MCF 10A (cell line): ENCODE results near the gene LPP. TPM values are rescaled to one million over a fixed set of nuclear protein-coding genes. Genes with fewer than 3 reads are reported as not detected.

Experiments
- BruUV-seq: library from RNA; stranded (reverse); fragments of 400-500 nt; replicated peaks from 2 replicates; lab custom pipeline; 2021; lab: Mats Ljungman, UMichigan
- CTCF ChIA-PET: fragments of 300-600 bp; sonication (Branson Sonifier 250); formaldehyde crosslinking; extraction: SDS; loops from one replicate; lab custom pipeline; 2021; ENCODE audit warnings: antibody characterized with exemption, inconsistent platforms; lab: Yijun Ruan, JAX
- POLR2A ChIA-PET: fragments of 300-600, 350-650 bp; sonication (Branson Sonifier 250); formaldehyde crosslinking; extraction: SDS; loops from one replicate; lab custom pipeline; 2020; ENCODE audit warnings: antibody characterized with exemption, inconsistent platforms; lab: Yijun Ruan, JAX
- DNase-seq: peaks from one replicate; pipeline ENCODE4 v3.0.0-alpha.2; 2018; ENCODE audit not compliant: unreplicated experiment
- H3K27ac Mint-ChIP-seq: one replicate; pipeline ENCODE4 v1.8.0; 2022; ENCODE audit warnings: mild to moderate bottlenecking, low read depth, mixed read lengths; ENCODE audit not compliant: unreplicated experiment
- H3K27me3 Mint-ChIP-seq: one replicate; pipeline ENCODE4 v1.8.0; 2022; ENCODE audit warnings: mixed read lengths; ENCODE audit not compliant: insufficient read depth, unreplicated experiment
- H3K36me3 Mint-ChIP-seq: one replicate; pipeline ENCODE4 v1.8.0; 2022; ENCODE audit warnings: mild to moderate bottlenecking, moderate library complexity, mixed read lengths; ENCODE audit not compliant: insufficient read depth, unreplicated experiment
- H3K4me1 Mint-ChIP-seq: one replicate; pipeline ENCODE4 v1.8.0; 2022; ENCODE audit warnings: mixed read lengths; ENCODE audit not compliant: insufficient read depth, unreplicated experiment
- H3K4me3 Mint-ChIP-seq: one replicate; pipeline ENCODE4 v1.8.0; 2022; ENCODE audit warnings: mild to moderate bottlenecking, moderate library complexity, mixed read lengths; ENCODE audit not compliant: unreplicated experiment
- H3K9me3 Mint-ChIP-seq: one replicate; pipeline ENCODE4 v1.8.0; 2022; ENCODE audit warnings: mixed read lengths; ENCODE audit not compliant: unreplicated experiment
- CTCF ChIP-seq: fragments of 200-600 bp; IDR thresholded peaks from one replicate; pipeline ENCODE4 v1.8.0; 2022; ENCODE audit warnings: antibody characterized with exemption, mild to moderate bottlenecking; ENCODE audit not compliant: unreplicated experiment
- intact Hi-C: fragments of 100-400 bp; cut with micrococcal nuclease; formaldehyde crosslinking; loops from 2 replicates; pipeline ENCODE4 v1.14.1; 2022
- total RNA-seq: library from RNA; stranded (reverse); gene quantifications from 2 replicates; pipeline ENCODE4 v1.2.3, GENCODE V29; 2022

The LPP gene
- total RNA-seq, 1 experiment from 2014 or later: 117 TPM

- CTCF ChIA-PET: interaction anchor here (0.6 kb wide), 1 partner anchor 12 kb away, joined by 4 read pairs; no protein-coding TSS in a partner anchor
- Mint-ChIP-seq H3K27ac (no peak overlapping the region), H3K9me3 (no peaks in the 10 kb centered on the region), H3K4me3 (no peak overlapping the region), H3K27me3 (no peaks in the 10 kb centered on the region), H3K4me1 (peaks cover 13% of the 10 kb centered on the region), H3K36me3 (no peaks in the 10 kb centered on the region)
- BruUV-seq: no TSS peak
- DNase-seq: no peak
- intact Hi-C loops: no loop called here
- TF ChIP-seq CTCF: no peak
- POLR2A ChIA-PET: interaction anchor here (0.7 to 2.1 kb wide), 3 partner anchors 12 to 27 kb away, joined by 4 to 7 read pairs (median 6); no protein-coding TSS in a partner anchor
Observed at GRCh38 chr3:188559072-188559429, 405.1 kb downstream of the LPP start.

- CTCF ChIA-PET: interaction anchor here (0.7 kb wide), 1 partner anchor 269 kb away, joined by 4 read pairs; no protein-coding TSS in a partner anchor
- no peak for DNase-seq
- no peaks in the 10 kb centered on the region for H3K27me3 Mint-ChIP-seq
- H3K27ac Mint-ChIP-seq: no peak overlapping the region
- peaks cover 13% of the 10 kb centered on the region for H3K4me1 Mint-ChIP-seq
- TF ChIP-seq CTCF: no peak
- POLR2A ChIA-PET: interaction anchor here (1.8 to 2.1 kb wide), 2 partner anchors 13 to 24 kb away, joined by 6 to 7 read pairs; no protein-coding TSS in a partner anchor
- H3K36me3 Mint-ChIP-seq: no peaks in the 10 kb centered on the region
- H3K4me3 Mint-ChIP-seq: no peak overlapping the region
- intact Hi-C loops: no loop called here
- BruUV-seq: no TSS peak
- H3K9me3 Mint-ChIP-seq: no peaks in the 10 kb centered on the region
Observed at GRCh38 chr3:188559856-188560255, 405.9 kb downstream of the LPP start.

- POLR2A ChIA-PET: no interaction called here
- no TSS peak for BruUV-seq
- no peak for TF ChIP-seq CTCF
Observed at GRCh38 chr3:188562144-188562543, 408.2 kb downstream of the LPP start.

GRCh38 chr3:188567478-188568195, 413.7 kb downstream of the LPP start:
- no peak for TF ChIP-seq CTCF
- POLR2A ChIA-PET: no interaction called here

More at GRCh38 chr3:188562144-188562543, 408.2 kb downstream of the LPP start:
- Mint-ChIP-seq H3K4me1 (peaks cover 13% of the 10 kb centered on the region), H3K4me3 (no peak overlapping the region), H3K27ac (no peak overlapping the region), H3K36me3 (no peaks in the 10 kb centered on the region), H3K27me3 (no peaks in the 10 kb centered on the region), H3K9me3 (no peaks in the 10 kb centered on the region)
- CTCF ChIA-PET: no interaction called here
- DNase-seq: no peak
- intact Hi-C loops: no loop called here

More at GRCh38 chr3:188567478-188568195, 413.7 kb downstream of the LPP start:
- H3K36me3 Mint-ChIP-seq: peaks cover 7% of the 10 kb centered on the region
- peaks cover 8% of the 10 kb centered on the region for H3K4me1 Mint-ChIP-seq
- no peaks in the 10 kb centered on the region for H3K27me3 Mint-ChIP-seq
- CTCF ChIA-PET: no interaction called here
- H3K27ac Mint-ChIP-seq: no peak overlapping the region
- BruUV-seq: no TSS peak
- intact Hi-C loops: no loop called here
- no peak for DNase-seq
- H3K9me3 Mint-ChIP-seq: no peaks in the 10 kb centered on the region
- no peak overlapping the region for H3K4me3 Mint-ChIP-seq
